ENCODE results near the gene EEF1G. TPM values are rescaled to one million over a fixed set of nuclear protein-coding genes. Genes with fewer than 3 reads are reported as not detected.

The EEF1G gene
- total RNA-seq, 2 donors from 2014 or later: 707 to 1,175 TPM

- no peak for DNase-seq (ENCODE audit: low spot score)
- no peaks in the 10 kb centered on the region for H3K27me3 ChIP-seq
- H3K4me3 ChIP-seq: no peak overlapping the region
- no peak overlapping the region for H3K27ac ChIP-seq
- no peaks in the 10 kb centered on the region for H3K9me3 ChIP-seq
- peaks cover 19% of the 10 kb centered on the region for H3K36me3 ChIP-seq
- no peak for TF ChIP-seq CTCF (IDR thresholded peaks at IDR 0.05)
- peaks cover 0 to 26% of the 10 kb centered on the region in 2 donors for H3K4me1 ChIP-seq
These were observed 31.8 kb upstream of the EEF1G start for GRCh38 chr11:62605467-62605866.

- TF ChIP-seq CTCF (IDR thresholded peaks at IDR 0.05): no peak
- Histone ChIP-seq H3K36me3 (peaks cover 19% of the 10 kb centered on the region), H3K4me3 (no peak overlapping the region), H3K9me3 (no peaks in the 10 kb centered on the region), H3K27me3 (no peaks in the 10 kb centered on the region), H3K4me1 (peaks cover 0 to 30% of the 10 kb centered on the region in 2 donors), H3K27ac (no peak overlapping the region)
- DNase-seq (ENCODE audit: low spot score): no peak
These were observed 30.9 kb upstream of the EEF1G start for GRCh38 chr11:62604460-62605120.

- H3K27me3 ChIP-seq: no peaks in the 10 kb centered on the region
- no peaks in the 10 kb centered on the region for H3K9me3 ChIP-seq
- H3K27ac ChIP-seq: no peak overlapping the region
- H3K4me3 ChIP-seq: no peak overlapping the region
- TF ChIP-seq CTCF (IDR thresholded peaks at IDR 0.05): no peak
- DNase-seq (ENCODE audit: low spot score): no peak
- peaks cover 19% of the 10 kb centered on the region for H3K36me3 ChIP-seq
- H3K4me1 ChIP-seq: peaks cover 0 to 38% of the 10 kb centered on the region in 2 donors
These were observed 30.1 kb upstream of the EEF1G start for GRCh38 chr11:62603776-62604299.

GRCh38 chr11:62603072-62603408 is 29.3 kb upstream of the EEF1G start:
- DNase-seq (ENCODE audit: low spot score): no peak
- Histone ChIP-seq H3K27me3 (no peaks in the 10 kb centered on the region), H3K27ac (peak overlapping the region; percentile 95 to 96), H3K9me3 (no peaks in the 10 kb centered on the region), H3K4me3 (peak overlapping the region; percentile 93 to 98), H3K36me3 (peaks cover 22% of the 10 kb centered on the region), H3K4me1 (peaks cover 0 to 44% of the 10 kb centered on the region in 2 donors)
- TF ChIP-seq CTCF (IDR thresholded peaks at IDR 0.05): no peak

GRCh38 chr11:62602141-62603071 is 28.7 kb upstream of the EEF1G start:
- peak overlapping the region; percentile 93 to 98 for H3K4me3 ChIP-seq
- H3K9me3 ChIP-seq: no peaks in the 10 kb centered on the region
- peaks cover 27% of the 10 kb centered on the region for H3K36me3 ChIP-seq
- H3K4me1 ChIP-seq: peaks cover 0 to 44% of the 10 kb centered on the region in 2 donors
- peak in 1 of 2 donors; percentile 40 for TF ChIP-seq CTCF (IDR thresholded peaks at IDR 0.05)
- peak; percentile 73 for DNase-seq (ENCODE audit: low spot score)
- H3K27me3 ChIP-seq: no peaks in the 10 kb centered on the region
- peak overlapping the region; percentile 95 to 96 for H3K27ac ChIP-seq
